ENCODE measurements around the gene CDKN1A.

Gene CDKN1A

GRCh38 chr6:36677059-36677749, 1.3 kb upstream of the CDKN1A start:
- DNase-seq (ENCODE audit: low read depth in 2 of 2): no peak

- DNase-seq (ENCODE audit: low read depth in 2 of 2): no peak
Measured at GRCh38 chr6:36677753-36678487, 594 bp upstream of the CDKN1A start.

GRCh38 chr6:36679043-36679833, 724 bp downstream of the CDKN1A start:
- DNase-seq (ENCODE audit: low read depth in 2 of 2): no peak

- peak in 1 of 2 donors; percentile 28 for DNase-seq (ENCODE audit: low read depth in 2 of 2)
Measured at GRCh38 chr6:36682328-36683144, 4.0 kb downstream of the CDKN1A start.

- DNase-seq (ENCODE audit: low read depth in 2 of 2): no peak
Measured at GRCh38 chr6:36683145-36683655, 4.7 kb downstream of the CDKN1A start.

- DNase-seq (ENCODE audit: low read depth in 2 of 2): no peak
Measured at GRCh38 chr6:36683656-36684446, 5.3 kb downstream of the CDKN1A start.

- no peak for DNase-seq (ENCODE audit: low read depth in 2 of 2)
Measured at GRCh38 chr6:36684447-36684812, 5.9 kb downstream of the CDKN1A start.

- no peak for DNase-seq (ENCODE audit: low read depth in 2 of 2)
Measured at GRCh38 chr6:36685166-36685924, 6.8 kb downstream of the CDKN1A start.

- DNase-seq (ENCODE audit: low read depth in 2 of 2): no peak
Measured at GRCh38 chr6:36685926-36686667, 7.6 kb downstream of the CDKN1A start.

- no peak for DNase-seq (ENCODE audit: low read depth in 2 of 2)
Measured at GRCh38 chr6:36686668-36687513, 8.4 kb downstream of the CDKN1A start.

GRCh38 chr6:36688063-36688738, 9.7 kb downstream of the CDKN1A start:
- DNase-seq (ENCODE audit: low read depth in 2 of 2): no peak

GRCh38 chr6:36688739-36689075, 10.2 kb downstream of the CDKN1A start:
- no peak for DNase-seq (ENCODE audit: low read depth in 2 of 2)

GRCh38 chr6:36691011-36691410, 12.5 kb downstream of the CDKN1A start:
- DNase-seq (ENCODE audit: low read depth in 2 of 2): no peak

GRCh38 chr6:36691612-36692011, 13.1 kb downstream of the CDKN1A start:
- DNase-seq (ENCODE audit: low read depth in 2 of 2): no peak

- no peak for DNase-seq (ENCODE audit: low read depth in 2 of 2)
Measured at GRCh38 chr6:36692220-36692619, 13.7 kb downstream of the CDKN1A start.

GRCh38 chr6:36692861-36693702, 14.6 kb downstream of the CDKN1A start:
- DNase-seq (ENCODE audit: low read depth in 2 of 2): no peak

GRCh38 chr6:36694616-36695015, 16.1 kb downstream of the CDKN1A start:
- DNase-seq (ENCODE audit: low read depth in 2 of 2): no peak

Data from activated CD8-positive, alpha-beta memory T cell treated with anti-CD3 and anti-CD28 coated beads for 4 hours (primary cell).